HG03520 (cell line): ENCODE data around the gene UQCC2.

Experiments used
- ATAC-seq: cut with Tn5 transposase; IDR thresholded peaks from one replicate; pipeline ENCODE4 v1.9.1; 2021; ENCODE audit warnings: mild to moderate bottlenecking, moderate library complexity; ENCODE audit not compliant: unreplicated experiment

Gene UQCC2

DNA sequence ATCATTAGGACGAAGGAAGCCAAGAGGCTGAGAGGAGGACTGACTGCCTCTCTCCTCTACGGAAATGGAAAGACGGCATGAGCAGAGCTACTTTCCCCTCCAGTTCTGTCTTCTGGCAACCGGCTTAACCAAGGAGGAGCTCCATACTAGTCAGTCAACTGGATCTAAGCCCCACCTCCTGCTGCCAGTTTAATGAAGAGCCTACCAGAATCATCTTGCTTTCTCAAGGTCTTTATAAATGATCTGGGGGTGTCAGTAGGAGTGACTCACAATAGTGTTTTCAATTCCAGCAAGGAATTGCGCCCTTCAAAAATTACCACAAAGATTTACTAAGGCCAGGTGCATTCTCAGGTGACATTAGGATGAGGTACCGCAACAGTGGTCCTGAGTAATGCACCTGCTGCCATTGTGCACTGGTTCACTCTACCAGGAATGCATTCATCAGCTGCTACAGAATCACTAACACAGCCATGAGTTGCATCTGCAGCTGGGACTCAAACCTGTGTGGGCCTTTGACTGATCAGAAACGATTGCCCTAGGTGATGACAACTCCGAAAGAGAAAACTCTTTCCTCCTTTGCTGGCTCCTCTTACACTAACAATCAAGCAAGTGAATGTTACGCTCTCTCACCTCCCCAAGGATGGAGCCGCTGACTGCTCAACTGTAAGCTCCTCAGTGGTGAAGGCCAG lies 2.8 kb downstream of the UQCC2 start:
- no peak for ATAC-seq

DNA sequence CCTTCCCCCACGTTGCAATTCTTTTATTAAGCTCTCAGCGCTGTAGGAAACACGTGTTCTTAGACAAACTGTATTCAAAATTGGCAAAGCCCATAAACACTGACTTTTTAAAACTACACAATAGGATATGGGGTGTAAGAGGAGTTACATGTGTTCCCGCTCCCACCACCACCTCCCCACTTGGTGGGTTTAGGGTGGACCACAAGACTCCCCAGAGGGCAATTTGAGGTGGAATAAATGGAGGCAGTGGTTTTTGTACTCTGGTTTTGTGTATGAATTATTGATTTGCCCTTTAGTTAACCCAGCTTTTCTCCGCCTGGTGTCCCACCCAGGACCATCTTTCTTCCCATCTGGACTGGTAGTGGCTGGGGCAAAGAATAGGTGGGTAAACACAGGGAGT lies 3.7 kb downstream of the UQCC2 start:
- ATAC-seq, result no peak

DNA sequence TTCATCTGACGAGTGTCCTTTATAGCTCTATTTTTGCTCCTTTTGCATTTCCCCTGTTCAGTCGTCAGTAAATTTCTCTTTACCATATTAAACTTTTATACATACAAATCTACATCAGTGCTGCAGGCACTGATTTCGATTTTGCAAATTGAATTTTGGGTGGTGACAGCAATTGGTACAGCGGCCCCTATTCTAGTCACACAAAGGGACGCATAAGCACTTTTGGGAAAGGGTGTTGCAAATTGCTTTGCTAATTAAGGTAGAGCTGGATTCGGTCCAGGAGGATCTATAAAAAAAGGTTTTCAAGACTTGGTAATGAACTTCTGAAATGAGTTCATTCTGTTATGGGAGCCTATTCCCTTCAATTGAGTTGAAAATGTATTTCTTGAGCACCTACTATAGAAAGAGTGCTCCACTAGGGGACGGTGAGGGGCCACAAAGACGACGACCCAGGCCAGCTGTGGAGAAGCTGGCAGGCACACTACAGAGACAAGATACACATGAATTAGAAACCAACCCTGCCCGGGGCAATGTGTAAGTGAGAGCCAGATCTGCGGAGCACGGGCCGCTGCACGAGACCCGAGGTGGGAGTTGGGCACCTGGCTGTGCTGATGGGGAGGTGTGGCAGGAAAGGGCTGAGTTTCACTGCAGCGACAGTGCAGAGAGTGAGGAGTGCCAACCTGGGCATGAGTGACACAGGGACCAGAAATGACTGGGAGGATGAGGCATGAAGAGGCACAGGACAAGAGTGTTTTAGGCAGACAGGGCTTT lies 5.4 kb downstream of the UQCC2 start:
- no peak for ATAC-seq

DNA sequence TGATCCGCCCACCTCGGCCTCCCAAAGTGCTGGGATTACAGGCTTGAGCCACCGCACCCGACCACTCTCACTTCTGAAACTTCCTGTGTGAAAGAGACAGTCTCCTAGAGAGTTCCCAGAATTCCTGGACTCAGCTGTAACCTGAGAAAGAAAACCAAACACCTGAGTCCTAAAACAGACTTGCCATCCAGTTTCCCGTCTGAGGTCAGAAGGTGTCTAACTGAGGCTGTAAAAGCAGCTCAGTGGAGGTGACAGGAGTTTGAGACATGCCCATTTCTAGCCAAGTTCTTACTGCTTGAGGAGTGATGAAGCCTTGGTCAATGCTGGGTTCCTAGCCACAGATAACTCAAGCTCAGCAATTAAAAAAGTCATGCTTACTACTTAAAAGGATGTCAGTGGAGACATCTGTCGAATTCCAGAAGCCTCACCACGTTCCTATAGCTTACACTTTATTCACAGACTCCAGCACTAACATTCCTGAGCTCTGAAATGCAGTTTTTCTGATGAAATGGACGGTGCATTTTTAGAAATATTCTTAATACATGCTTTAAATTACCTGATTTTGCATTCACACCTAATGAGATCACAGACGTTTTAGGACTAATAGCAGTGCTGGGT lies 6.1 kb downstream of the UQCC2 start:
- no peak for ATAC-seq

DNA sequence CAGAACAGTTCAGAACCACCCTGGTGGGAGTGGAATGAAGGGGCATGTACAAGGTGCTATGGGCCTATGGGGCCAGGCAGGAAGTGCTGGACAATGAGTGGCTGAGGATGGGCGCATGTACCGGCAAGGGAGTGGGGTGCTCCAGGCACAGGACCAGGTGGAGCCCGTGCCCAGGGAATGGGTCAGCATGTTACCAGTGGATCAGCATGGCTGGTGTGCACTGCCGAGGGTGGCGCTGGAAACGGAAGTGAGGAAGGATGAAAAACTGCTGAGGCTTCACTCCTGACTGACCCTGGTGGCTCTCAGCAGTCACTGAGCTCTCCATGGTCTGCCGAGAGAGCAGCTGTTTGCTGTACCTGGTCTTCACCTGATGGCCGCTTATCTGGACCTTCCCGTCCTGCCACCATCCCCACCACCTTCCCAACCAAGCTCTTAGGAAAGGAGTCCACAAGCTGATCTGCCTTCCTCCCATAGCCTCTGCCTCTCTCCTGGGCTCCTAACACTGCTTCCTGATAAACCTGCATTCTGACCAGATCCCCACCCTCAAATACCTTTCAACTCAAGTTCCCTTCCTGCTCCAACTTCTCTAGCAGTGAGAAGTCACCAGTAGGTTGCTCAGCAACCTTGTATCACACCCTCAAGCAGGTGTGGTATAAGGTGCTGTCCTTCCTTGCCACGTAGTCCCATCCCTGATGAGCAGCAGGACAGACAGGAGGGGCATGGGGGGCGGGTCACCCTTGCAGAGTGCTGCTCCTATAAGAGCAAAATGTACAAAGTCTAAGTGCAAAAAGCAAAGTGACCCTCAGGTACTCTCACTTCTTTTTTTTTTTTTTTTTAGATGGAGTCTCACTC lies 7.1 kb downstream of the UQCC2 start:
- no peak for ATAC-seq

DNA sequence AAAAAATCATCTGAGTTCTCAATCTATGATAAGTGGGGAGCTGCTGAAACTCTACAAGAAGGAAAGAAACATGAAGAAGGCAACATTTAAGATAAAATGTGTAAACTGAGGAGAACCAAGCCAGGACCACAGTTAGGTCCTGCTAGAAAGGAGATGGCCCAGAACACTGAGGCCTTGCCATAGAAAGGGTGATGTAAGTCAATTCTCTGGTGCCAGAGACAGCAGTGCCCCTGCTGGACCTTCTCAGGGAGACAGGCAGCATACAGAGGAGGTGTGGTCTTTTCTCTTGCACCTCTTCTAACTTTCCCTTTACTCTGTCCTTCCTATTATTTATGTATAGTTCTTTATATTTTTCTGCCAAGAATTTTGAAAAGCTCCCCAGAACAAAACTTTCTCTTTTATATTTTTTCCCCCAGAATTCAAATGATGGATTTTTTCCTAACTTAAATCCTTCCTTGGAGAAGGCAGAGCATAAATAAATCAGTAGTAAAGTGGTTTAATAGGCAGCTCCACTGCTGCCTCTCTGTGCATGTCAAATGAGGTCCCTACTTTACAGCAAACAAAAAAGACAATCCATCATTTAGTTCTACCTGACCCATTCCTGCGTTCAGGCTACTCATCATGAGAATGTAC lies 9.0 kb downstream of the UQCC2 start:
- ATAC-seq, result no peak

DNA sequence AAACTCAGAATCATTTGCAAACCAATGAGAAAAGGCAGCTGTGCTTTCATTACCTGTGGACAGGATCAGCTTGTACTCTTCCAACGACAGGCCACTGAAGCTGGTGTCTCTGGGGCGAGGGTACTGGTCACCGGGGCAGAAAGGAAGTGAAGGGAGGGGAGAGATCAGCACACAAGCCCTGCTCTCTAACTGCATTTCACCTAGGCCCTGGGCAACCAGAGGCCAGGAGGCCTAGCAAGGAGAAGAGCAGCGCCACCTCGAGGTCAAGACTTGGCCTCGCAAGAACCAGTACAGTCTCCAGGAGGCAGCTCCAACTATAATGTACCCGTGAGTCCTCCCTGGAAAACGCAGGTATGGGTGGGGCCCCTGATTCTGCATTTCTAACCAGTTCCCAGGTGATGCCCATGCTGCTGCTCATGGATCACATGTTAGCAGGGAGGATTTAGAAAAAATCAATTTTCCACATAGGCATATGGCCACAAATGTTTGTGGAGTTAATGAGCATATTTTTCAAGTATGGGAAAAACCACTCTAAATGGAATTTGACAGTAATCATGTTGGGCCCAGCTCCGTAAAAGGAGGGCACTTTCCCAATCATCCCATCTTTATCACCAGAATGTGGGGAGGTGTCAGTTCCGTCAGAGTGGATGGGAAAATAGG lies 11.0 kb downstream of the UQCC2 start:
- ATAC-seq, result no peak

DNA sequence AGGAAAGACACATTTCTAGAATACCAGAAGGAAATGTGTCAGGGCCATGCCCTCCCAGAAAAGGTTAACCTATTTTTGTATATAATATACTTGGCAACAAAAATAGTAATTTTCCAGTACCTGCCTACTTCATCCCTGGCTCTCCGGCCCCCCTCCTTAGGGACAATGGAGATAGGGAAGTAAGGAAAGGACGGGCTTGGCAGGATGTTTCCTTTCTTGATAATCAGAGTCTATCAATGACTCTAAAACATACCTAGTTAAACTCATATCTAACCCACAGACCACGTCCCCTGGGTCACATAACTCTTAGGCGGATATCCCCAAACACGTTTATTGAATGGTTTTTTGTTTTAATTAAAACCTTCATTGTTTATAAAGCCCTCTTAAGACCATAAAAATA lies 11.8 kb downstream of the UQCC2 start:
- ATAC-seq, result no peak

DNA sequence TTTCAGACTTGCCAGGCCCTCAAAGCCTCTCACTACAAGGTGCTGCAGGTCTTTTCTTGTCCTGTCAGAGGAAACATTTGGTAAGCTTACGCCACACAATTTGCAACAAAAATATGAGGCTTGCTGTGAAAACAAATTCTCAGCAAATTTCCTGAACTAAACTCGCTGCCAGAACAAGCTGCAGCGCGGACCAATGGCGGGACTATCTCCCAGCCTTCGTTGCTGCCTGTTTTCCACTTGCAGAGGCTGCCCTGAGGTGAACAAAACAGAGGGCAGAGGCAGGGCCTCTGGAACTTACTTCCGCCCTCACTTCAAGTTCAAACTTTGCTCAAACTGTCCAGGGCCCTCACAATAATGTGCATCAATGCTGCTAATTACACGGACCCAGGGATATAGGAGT lies 12.4 kb downstream of the UQCC2 start:
- ATAC-seq, result no peak

DNA sequence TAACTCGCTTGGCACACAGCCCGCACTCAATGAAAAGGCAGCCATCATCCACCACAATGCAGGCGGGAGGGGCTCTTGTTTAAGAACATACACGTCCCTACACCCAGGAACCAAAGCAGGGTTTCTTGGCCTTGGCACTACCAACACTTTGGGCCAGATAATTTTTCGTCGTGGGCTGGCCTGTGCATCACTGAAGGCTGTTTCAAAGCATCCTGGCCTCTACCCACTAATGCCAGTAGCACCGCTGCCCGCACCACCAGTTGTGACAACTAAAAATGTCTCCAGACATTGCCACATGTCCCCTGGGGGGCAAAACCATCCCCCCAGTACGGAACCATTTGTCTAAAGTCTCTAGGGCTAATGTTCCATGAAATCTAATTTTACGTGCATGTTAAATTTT lies 13.0 kb downstream of the UQCC2 start:
- ATAC-seq, result no peak

DNA sequence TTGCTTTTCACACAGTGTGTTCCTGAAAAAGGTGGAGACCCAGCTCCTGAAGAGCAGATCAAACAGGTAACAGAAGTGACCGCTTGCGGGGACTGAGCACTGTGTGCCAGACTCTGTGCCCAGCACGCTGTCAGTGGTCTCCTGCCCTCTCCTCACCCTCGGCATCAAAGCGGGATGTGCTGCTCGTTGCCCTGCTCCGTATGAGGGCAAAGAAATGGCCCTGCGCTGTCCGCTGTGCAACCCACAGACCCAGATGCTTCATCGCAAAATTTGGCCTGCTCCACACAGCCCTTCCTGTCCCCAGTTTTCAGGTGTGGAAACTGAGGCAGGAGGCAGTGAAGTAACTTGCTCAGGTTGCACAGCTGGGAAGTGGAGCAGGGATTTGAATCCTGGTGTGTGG lies 13.7 kb downstream of the UQCC2 start:
- no peak for ATAC-seq

DNA sequence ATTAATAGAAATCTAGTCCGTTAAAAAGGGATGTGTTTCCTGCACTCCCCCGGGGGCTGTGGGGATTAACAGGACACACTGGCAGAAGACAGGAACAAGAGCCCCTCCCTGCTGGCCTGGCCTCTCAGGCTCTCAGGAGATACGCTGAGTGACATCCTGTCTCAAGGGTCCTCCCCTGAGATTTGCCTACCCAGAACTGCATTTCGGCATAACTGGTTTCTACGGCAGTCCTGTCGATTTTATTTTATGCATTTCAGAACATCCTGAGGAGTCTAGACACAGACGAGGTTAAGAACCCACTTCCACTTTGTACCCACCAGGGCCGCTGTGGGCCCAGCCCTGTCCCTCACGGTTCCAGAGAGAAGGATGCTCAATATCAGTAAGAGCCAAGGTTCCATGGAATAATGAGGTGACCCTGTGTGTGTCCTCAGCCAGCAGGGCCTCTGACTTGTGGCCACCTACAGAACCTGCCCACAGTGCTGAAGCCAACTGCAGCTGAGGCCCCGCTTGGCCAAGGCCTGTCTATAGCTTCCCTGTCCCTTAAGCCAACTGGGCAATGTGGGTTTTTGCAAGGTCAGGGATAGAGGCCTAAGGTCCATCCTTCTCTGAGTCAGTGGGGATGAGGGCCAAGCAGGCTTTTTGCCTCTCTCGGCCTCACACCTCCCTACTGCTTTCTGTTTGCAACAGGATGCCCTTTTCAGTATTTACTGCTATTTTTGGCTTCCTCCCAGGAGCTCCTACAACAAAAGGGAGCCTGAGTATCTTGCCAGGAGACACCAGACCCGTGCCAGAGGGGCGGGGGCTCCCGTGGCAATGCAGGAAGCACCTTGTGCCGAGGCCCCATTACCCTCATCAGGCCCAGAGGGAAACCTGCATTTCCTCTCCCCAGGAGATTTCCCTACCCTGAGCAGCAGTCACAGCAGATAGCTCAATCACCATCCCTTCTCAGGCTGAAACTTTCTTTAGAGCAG lies 14.7 kb downstream of the UQCC2 start:
- no peak for ATAC-seq

DNA sequence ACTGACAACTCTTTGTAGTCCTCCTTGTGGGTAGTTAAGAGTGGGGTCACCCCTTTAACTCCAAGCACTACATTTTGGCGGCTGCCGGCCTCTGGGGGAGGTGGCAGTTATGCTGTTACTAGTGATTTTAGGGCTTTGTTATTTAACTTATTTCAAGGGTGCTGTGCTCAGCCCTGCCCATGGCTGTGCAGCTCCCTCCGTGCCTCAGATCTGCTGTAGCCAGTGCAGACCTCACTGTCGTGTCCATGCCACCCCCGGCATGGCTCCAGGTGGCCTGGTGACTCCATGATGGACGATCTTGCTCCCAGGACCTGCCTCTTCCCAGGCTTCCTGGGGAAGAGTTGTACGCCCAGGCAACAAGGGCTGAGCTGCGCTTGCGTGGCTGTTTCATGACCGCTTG lies 15.4 kb downstream of the UQCC2 start:
- ATAC-seq, result no peak

DNA sequence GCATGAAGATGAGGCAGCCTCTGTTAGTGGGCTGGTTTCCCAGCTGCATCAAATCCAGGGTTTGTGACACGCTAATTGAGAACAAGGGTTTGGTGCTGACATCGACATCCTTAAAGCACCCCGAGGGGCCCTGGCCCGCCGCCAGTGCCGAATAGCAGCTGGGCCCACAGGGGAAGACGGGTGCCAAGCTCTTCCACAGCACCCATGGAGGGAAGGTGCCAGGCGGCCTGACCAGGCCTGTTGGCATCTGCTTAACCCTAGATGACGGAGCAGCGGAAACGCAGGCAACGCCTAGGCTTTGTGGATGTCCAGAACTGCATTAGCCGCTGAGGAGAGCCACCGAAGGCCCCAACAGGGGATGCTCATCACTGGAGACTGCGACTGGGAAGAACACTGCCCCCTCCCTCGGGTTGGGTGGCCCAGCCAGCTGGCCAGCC lies 16.0 kb downstream of the UQCC2 start:
- no peak for ATAC-seq

DNA sequence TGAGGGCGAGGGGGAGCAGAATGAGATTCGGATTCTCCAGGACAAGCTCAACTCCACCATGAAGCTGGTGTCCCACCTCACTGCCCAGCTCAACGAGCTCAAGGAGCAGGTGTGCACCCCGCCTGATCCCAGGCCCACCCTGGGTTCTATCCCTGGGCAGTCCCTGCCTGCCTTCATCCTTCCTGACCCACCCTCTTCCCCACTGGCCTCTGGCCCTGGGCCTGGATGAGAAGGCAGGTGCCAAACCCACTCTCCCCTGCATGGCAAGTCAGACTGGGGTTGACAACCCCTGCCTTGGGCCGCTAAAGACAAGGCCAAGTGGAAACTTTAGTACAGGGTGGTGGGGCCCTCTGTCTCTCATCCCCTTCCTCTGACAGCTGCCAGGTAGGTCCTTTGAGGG lies 16.5 kb downstream of the UQCC2 start:
- ATAC-seq, result no peak

DNA sequence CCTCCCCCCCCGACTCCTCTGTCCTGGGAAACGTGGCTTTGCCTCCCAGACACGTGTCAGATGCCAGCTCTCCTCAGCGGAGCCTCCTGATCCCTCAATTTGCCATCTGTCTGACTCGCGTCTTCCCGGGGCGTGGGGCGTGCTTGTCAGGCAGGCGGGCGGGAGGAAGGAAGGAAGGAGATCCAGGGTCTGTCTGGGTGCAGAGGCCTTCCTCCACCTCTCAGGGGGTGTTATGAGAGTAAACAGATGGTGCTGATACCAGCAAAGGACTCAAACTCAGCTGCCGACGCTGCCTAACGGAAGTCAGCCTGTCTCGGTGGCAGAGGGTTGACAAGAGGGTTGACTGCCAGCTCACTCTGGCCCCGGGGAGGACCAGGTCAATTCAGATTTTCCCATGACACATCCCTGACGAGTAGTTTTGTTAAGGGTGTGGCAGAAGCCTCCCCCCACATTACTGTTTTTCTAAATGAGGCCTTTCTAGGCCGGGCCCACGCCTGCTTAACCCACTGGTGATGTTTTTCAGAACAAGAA lies 17.0 kb downstream of the UQCC2 start:
- no peak for ATAC-seq

DNA sequence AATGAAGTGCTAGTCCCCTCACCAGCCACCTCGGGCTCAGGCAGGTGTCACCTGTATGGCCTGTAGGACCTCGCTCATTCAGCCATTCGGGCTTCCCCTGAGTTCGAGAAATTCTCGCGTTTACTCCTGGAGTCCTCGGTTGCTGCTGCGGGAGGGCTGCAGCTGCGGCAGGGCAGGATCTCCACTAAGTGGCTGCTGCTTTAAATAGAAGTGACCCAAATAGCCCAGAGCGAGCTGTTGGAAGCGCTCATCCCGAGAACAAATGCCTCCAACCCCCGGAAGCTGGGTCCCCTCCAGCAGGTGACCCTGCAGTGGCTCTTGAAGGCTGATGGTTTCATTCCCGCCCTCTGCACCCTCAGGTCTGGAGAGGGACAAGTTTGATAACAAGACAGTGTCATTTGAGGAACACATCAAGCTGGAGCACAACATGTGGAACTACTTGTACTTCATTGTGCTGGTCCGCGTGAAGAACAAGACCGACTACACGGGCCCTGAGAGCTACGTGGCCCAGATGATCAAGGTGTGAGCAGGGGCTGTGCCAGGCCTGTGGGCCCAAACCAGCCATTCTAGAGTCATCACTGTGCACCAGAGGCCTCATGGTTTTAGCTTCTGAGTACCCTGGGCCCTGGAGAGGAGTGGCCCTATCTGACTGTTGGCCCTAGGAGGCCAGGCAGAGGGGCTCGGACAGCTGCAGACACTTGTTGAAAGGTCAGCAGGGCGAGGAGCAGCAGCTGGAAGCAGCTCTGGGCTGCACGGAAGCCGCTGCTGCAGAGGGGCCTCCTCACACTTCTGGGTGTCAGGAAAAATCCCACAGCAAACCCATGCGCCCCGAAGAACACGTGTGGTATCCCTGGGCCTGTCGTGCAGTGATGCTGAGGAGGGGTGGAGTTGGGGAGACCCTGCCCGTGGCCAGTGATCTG lies 18.1 kb downstream of the UQCC2 start:
- ATAC-seq, result no peak

DNA sequence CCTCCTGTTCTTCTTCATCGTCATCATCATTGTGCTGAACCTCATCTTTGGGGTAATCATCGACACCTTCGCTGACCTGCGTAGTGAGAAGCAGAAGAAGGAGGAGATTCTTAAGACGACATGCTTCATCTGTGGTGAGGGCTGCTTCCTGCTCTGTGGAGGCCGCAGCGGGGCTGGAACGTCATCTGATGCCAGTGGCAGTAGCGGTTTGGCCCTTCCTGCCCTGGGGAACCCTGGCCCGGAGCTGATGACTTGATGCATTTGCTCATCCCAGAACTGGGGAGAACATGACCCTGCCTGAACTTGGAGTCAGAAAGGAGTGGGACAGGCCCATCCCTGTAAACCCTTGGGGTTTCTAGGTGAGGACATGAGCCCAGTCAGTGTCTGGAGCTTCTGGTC lies 18.7 kb downstream of the UQCC2 start:
- no peak for ATAC-seq
